C4-2B (cell line): ENCODE results near the gene CTIF.

ENCODE experiments used
- H3K27ac ChIP-seq: fragments of 450-650 bp; 2 replicates; pipeline ENCODE4 v1.5.1; 2017
- ZFX ChIP-seq: fragments of 450-650 bp; IDR thresholded peaks from 2 replicates; pipeline ENCODE4 v1.6.1; 2017
- TF ChIP-seq, protein P1 (sequence below): fragments of 450-650 bp; conservative IDR thresholded peaks from 2 replicates; pipeline ENCODE4 v1.5.1; 2017; ENCODE audit warnings: mild to moderate bottlenecking

Gene CTIF

DNA sequence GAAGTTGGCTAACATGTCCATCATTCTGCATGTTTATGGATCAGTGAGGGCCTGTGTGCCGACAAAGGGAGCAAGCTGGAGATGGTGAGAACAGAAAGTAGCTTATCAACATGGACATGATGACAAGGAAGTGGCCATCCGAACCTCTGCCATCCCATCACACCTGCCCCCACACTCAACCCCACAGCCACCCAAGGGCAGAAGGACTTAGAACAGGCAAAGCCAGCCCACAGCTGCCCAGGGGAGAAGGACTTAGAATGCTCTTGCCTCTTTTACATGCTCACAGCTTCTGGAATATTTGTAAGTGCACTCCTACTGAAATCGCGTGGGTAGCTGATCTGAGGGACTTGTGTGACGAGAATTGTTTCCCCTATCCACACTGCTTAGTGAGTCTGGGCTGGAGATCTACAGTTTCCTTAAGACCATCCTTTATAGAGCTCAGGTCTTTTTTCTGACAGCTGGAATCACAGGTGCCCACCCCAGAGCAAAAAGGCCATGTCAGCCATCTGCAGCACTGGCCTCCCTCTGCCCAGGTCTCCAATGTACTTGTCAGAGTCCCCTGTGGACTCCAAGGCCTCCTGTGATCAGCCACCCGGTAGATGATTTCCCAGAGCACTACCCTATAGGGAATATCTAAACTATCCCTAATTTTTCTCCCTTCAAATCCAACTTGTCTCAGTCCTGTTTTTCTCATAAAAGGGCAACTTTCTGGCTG is 257.8 kb downstream of the CTIF start:
- no peak for TF ChIP-seq ZFX
- TF ChIP-seq, protein P1, sequence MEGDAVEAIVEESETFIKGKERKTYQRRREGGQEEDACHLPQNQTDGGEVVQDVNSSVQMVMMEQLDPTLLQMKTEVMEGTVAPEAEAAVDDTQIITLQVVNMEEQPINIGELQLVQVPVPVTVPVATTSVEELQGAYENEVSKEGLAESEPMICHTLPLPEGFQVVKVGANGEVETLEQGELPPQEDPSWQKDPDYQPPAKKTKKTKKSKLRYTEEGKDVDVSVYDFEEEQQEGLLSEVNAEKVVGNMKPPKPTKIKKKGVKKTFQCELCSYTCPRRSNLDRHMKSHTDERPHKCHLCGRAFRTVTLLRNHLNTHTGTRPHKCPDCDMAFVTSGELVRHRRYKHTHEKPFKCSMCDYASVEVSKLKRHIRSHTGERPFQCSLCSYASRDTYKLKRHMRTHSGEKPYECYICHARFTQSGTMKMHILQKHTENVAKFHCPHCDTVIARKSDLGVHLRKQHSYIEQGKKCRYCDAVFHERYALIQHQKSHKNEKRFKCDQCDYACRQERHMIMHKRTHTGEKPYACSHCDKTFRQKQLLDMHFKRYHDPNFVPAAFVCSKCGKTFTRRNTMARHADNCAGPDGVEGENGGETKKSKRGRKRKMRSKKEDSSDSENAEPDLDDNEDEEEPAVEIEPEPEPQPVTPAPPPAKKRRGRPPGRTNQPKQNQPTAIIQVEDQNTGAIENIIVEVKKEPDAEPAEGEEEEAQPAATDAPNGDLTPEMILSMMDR = no peak
- H3K27ac ChIP-seq = no peak overlapping the region

DNA sequence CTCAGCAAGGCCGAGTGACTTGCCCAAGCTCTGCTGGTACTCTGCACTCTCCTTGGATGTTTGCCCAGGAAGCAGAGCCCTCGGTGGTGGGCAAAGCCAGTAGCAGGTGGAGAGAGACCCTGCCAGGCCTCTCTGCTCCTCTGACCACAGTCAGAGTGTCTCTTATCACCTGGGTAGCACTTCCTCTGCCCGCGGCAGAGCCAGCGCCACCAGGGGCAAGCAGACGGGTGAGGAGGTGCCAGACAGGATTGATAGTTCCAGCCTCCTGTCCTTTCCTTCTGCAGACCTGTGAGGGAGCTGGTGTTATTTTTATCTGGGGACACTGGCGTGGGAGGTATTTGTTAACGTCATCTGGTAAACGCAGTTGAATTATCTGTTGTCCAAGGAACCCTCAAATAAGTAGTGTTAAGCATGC is 259.0 kb downstream of the CTIF start:
- TF ChIP-seq, protein P1 = no peak
- TF ChIP-seq ZFX = no peak

DNA sequence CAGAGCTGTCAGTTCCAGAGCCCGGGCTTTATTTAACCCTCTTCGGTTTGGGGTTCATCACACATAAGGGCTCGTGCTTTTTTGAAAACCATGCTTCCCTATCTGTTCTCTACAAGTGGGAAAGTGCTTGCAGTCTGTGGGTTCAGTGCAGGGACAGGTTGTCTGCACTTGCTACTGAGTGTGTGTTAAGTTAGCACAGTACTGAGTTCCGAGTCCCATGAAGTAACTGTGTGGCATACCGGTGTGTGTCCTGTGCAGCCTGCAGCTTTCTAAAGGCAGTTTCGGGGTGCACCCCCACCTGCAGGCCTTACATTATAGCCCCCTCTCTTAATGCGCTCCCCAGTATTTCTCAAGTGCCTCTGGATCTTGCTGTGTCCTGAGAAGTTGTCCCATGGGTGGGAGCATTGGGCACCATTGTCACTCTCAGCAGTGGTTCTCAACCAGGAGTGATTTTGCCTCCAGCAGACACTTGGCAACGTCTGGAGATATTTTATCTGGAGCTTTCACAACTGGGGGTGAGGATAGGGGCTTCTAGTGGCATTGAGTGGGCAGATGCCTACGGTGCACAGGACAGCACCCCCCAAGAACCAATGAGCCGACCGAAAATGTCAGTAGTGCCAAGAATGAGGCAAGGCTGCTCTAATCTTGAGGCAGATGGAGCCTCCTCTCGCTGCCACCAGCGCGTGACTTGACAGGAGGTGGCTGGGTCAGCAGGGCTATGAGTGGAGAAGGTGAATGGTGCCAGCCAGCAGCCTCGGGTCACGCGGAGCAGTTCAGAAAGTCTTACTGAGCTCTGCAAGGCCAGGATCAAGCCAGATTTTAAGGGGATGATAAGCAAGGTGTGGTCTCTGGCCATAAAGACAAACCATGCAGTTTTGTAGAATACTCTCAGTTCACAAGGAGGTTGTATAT is 259.8 kb downstream of the CTIF start:
- no peak for TF ChIP-seq ZFX
- TF ChIP-seq, protein P1 = no peak
- H3K27ac ChIP-seq = no peak overlapping the region

More for the DNA sequence above, 259.0 kb downstream of the CTIF start:
- no peak overlapping the region for H3K27ac ChIP-seq

DNA sequence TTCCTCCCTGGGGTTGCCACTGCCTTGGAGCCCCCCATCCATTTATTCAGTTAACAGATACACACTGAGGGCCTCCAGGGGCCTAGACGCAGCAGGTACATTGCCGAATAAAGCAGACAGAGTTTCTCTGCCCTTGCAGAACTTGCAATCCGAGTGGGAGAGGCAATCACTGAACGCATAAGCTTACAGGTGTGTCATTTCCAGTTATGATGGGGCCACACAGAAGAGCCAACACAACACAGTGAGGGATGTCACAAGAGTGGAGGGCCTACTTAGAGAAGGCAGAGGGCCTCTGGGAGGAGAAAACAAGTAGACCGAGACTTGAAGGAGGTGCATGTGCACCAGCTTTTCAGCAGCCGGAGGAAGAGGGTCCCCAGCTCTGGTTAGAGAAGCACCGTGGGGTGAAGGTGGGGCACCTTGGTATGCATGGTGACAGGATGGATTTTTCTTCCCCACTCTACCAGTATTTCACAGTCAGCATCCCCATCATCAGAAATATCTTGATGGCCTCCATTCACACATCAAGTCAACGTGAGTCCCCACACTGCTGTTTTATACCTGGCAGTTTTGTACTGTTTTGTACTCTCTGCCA is 261.0 kb downstream of the CTIF start:
- H3K27ac ChIP-seq = no peak overlapping the region
- TF ChIP-seq ZFX = no peak
- TF ChIP-seq, protein P1 = no peak

DNA sequence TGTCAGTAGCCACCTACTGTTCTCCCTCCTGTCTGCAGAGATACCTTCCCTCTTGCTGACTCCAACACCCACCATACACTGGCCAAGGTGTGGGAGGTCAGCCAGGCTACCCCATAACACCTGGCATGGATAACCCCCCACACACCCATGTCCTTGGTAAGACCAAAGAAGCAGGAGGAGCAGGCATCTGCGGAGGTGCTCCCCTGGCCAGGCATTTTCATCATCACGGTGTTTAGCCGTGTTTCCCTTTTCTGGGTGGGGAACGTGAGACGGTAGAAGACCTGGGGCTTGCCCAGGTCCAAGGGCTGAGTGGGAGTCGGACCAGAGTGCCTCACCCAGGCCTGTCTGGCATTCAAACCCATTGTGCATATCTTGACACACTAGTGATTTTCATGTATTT is 261.6 kb downstream of the CTIF start:
- H3K27ac ChIP-seq = no peak overlapping the region
- no peak for TF ChIP-seq ZFX

DNA sequence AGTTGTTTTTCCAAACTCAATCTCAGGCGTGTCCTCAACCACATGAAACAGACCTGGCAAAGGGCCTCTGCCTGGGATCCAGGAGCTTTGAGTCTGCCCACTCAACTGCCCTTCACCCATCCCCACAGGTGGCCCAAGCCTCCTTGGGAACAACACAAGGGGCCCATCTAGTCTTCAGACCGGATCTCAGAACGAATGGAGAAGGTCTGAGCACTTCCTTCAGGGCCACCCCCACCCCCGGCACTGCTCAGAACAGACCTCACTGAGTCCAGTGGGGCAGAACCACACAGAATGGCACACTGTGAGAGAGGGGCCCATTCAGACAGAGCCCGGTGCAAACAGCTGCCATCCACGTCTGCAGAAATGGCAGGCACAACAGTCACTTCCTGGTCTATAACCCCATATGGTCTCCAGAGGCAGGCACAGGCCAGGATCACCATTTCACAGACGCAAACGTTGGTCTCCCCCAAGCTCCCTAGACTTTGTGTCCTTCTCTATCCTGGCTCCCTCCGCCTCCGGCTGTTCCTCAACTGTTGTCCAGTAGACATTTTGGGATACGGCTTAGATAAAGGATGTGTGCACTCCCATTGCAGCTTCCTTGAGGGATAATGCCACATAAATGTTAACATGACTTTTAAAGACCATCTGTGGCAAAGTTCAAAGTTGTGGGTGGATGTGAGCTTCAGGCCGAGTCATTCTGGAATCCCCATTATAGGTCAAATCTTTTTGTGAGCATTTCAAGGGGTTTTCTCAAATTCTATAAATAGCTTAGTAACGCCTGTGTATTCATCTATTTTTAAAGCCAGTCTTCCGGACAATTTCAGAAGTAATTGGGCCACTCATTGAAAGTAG is 262.3 kb downstream of the CTIF start:
- H3K27ac ChIP-seq = no peak overlapping the region
- TF ChIP-seq, protein P1 = no peak
- TF ChIP-seq ZFX = no peak
